SK-N-SH treated with all-trans-retinoic acid at 6 μM for 48 hours (cell line): ENCODE measurements around the gene TUBB2A.
"Not testable (repeated sequence)": the region's sequence is repeated elsewhere in the genome, so short reads cannot be mapped to it uniquely, and the experiment has no call there.

Experiments
- ATAC-seq: fragments of 200-7000 bp; cut with Tn5 transposase; 3 replicates; pipeline ENCODE4 v1.9.1; 2020; ENCODE audit warnings: mild to moderate bottlenecking, moderate library complexity
- BACH2 ChIP-seq: fragments of 250-450 bp; sonication (Bioruptor Pico); IDR thresholded peaks from 2 replicates; pipeline ENCODE4 v1.9.0; 2021; ENCODE audit warnings: mild to moderate bottlenecking, borderline replicate concordance
- CSDC2 ChIP-seq: fragments of 250-450 bp; sonication (Bioruptor Pico); IDR thresholded peaks from 2 replicates; pipeline ENCODE4 v1.5.0; 2020; ENCODE audit warnings: mild to moderate bottlenecking, moderate library complexity
- ESRRG ChIP-seq: fragments of 250-450 bp; sonication (Bioruptor Pico); IDR thresholded peaks from 2 replicates; pipeline ENCODE4 v1.6.1; 2021; ENCODE audit warnings: mild to moderate bottlenecking
- GLIS3 ChIP-seq: fragments of 250-450 bp; sonication (Bioruptor Pico); IDR thresholded peaks from 2 replicates; pipeline ENCODE4 v1.5.0; 2020; ENCODE audit warnings: mild to moderate bottlenecking, moderate library complexity
- ISL1 ChIP-seq: fragments of 250-450 bp; sonication (Bioruptor Pico); IDR thresholded peaks from 2 replicates; pipeline ENCODE4 v2.1.2; 2022; ENCODE audit warnings: mild to moderate bottlenecking, moderate library complexity
- PPARA ChIP-seq: fragments of 250-450 bp; sonication (Bioruptor Pico); IDR thresholded peaks from 2 replicates; pipeline ENCODE4 v1.5.0; 2020; ENCODE audit warnings: mild to moderate bottlenecking, borderline replicate concordance
- SNAI2 ChIP-seq: fragments of 250-450 bp; sonication (Bioruptor Pico); IDR thresholded peaks from 2 replicates; pipeline ENCODE4 v1.5.0; 2020; ENCODE audit warnings: mild to moderate bottlenecking, moderate library complexity
- TCF4 ChIP-seq: fragments of 250-450 bp; sonication (Bioruptor Pico); IDR thresholded peaks from 2 replicates; pipeline ENCODE4 v1.8.0; 2021; ENCODE audit warnings: mild to moderate bottlenecking, moderate library complexity, borderline replicate concordance
- TOX ChIP-seq: fragments of 250-450 bp; sonication (Bioruptor Pico); IDR thresholded peaks from 2 replicates; pipeline ENCODE4 v1.8.0; 2021; ENCODE audit warnings: mild to moderate bottlenecking, moderate library complexity, borderline replicate concordance
- ZC3H10 ChIP-seq: fragments of 250-450 bp; sonication (Bioruptor Pico); IDR thresholded peaks from 2 replicates; pipeline ENCODE4 v1.5.1; 2021; ENCODE audit warnings: mild to moderate bottlenecking, moderate library complexity
- ZFP3 ChIP-seq: fragments of 250-450 bp; sonication (Bioruptor Pico); IDR thresholded peaks from 2 replicates; pipeline ENCODE4 v1.5.0; 2020; ENCODE audit warnings: mild to moderate bottlenecking, moderate library complexity
- ZFP30 ChIP-seq: fragments of 450-650 bp; formaldehyde crosslinking; IDR thresholded peaks from 2 replicates; pipeline ENCODE4 v1.5.0; 2022; ENCODE audit warnings: mild to moderate bottlenecking, moderate library complexity
- ZNF565 ChIP-seq: fragments of 450-650 bp; formaldehyde crosslinking; conservative IDR thresholded peaks from 2 replicates; pipeline ENCODE4 v1.5.0; 2020; ENCODE audit warnings: low read depth, mild to moderate bottlenecking, moderate library complexity
- ZNF70 ChIP-seq: fragments of 450-650 bp; formaldehyde crosslinking; IDR thresholded peaks from 2 replicates; pipeline ENCODE4 v1.5.0; 2020; ENCODE audit warnings: mild to moderate bottlenecking, moderate library complexity
- ZNF8 ChIP-seq: fragments of 450-650 bp; formaldehyde crosslinking; IDR thresholded peaks from 2 replicates; pipeline ENCODE4 v1.5.0; 2020; ENCODE audit warnings: mild to moderate bottlenecking, moderate library complexity
- TF ChIP-seq, protein P1 (sequence below): fragments of 250-450 bp; sonication (Bioruptor Pico); IDR thresholded peaks from 2 replicates; pipeline ENCODE4 v1.8.0; 2020; ENCODE audit warnings: mild to moderate bottlenecking, moderate library complexity, borderline replicate concordance
- TF ChIP-seq, protein P2 (sequence below): fragments of 250-450 bp; sonication (Bioruptor Pico); IDR thresholded peaks from 2 replicates; pipeline ENCODE4 v1.5.1; 2020; ENCODE audit warnings: low read depth, mild to moderate bottlenecking, moderate library complexity
- TF ChIP-seq, protein P3 (sequence below): fragments of 250-450 bp; sonication (Bioruptor Pico); IDR thresholded peaks from 2 replicates; pipeline ENCODE4 v1.5.0; 2020; ENCODE audit warnings: mild to moderate bottlenecking, moderate library complexity
- TF ChIP-seq, protein P4 (sequence below): fragments of 250-450 bp; sonication (Bioruptor Pico); IDR thresholded peaks from 2 replicates; pipeline ENCODE4 v1.5.1; 2021; ENCODE audit warnings: mild to moderate bottlenecking, moderate library complexity
- TF ChIP-seq, protein P5 (sequence below): fragments of 250-450 bp; sonication (Bioruptor Pico); IDR thresholded peaks from 2 replicates; pipeline ENCODE4 v1.8.0; 2021; ENCODE audit warnings: low read depth, mild to moderate bottlenecking, moderate library complexity, borderline replicate concordance

TUBB2A gene

DNA sequence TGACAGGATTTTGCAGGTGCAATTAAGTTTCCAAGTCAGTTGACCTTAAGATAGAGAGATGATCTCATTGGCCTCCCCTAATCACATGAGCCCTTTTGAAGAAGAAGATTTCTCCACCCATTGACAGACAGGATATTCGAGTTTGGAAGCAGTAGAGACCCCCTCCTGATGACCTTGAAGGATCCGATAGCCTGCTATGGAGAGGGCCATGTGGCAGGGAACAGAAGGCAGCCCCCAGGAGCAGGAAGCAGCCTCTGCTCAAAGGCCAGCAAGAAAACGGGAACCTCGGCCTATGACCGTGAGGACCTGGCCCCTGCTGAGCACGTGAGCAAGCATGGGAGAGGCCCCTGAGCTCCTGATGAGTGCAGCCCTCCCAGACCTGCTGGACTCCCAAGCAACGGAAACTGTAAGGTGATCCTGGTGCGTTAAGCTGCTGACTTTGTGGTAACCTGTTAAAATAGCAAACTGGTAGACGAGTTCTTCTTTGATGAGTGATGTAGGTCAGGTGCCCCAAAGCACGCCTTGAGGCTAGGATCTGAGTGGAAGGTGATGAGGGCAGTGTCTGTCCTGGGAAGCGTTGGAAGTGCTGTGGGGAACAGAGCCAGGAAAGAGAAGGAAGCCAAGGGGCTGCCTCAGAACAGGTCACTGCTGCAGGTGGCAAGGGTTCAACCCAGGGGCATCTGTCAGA, 18.5 kb upstream of the TUBB2A start:
- TF ChIP-seq TCF4 (CRISPR knock-in tag): no peak
- no peak for TF ChIP-seq ZFP30 (CRISPR knock-in tag)
- no peak for TF ChIP-seq PPARA (CRISPR knock-in tag)
- TF ChIP-seq BACH2: no peak
- no peak for TF ChIP-seq ZNF8 (CRISPR knock-in tag)
- TF ChIP-seq ISL1 (CRISPR knock-in tag): no peak
- TF ChIP-seq, protein P1, sequence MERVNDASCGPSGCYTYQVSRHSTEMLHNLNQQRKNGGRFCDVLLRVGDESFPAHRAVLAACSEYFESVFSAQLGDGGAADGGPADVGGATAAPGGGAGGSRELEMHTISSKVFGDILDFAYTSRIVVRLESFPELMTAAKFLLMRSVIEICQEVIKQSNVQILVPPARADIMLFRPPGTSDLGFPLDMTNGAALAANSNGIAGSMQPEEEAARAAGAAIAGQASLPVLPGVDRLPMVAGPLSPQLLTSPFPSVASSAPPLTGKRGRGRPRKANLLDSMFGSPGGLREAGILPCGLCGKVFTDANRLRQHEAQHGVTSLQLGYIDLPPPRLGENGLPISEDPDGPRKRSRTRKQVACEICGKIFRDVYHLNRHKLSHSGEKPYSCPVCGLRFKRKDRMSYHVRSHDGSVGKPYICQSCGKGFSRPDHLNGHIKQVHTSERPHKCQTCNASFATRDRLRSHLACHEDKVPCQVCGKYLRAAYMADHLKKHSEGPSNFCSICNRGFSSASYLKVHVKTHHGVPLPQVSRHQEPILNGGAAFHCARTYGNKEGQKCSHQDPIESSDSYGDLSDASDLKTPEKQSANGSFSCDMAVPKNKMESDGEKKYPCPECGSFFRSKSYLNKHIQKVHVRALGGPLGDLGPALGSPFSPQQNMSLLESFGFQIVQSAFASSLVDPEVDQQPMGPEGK (CRISPR knock-in tag): no peak
- TF ChIP-seq ZNF565 (CRISPR knock-in tag): no peak
- TF ChIP-seq ZFP3 (CRISPR knock-in tag): no peak
- TF ChIP-seq, protein P2, sequence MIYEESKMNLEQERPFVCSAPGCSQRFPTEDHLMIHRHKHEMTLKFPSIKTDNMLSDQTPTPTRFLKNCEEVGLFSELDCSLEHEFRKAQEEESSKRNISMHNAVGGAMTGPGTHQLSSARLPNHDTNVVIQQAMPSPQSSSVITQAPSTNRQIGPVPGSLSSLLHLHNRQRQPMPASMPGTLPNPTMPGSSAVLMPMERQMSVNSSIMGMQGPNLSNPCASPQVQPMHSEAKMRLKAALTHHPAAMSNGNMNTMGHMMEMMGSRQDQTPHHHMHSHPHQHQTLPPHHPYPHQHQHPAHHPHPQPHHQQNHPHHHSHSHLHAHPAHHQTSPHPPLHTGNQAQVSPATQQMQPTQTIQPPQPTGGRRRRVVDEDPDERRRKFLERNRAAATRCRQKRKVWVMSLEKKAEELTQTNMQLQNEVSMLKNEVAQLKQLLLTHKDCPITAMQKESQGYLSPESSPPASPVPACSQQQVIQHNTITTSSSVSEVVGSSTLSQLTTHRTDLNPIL (CRISPR knock-in tag): no peak
- TF ChIP-seq SNAI2: no peak
- no peak for TF ChIP-seq TOX (CRISPR knock-in tag)
- TF ChIP-seq, protein P3, sequence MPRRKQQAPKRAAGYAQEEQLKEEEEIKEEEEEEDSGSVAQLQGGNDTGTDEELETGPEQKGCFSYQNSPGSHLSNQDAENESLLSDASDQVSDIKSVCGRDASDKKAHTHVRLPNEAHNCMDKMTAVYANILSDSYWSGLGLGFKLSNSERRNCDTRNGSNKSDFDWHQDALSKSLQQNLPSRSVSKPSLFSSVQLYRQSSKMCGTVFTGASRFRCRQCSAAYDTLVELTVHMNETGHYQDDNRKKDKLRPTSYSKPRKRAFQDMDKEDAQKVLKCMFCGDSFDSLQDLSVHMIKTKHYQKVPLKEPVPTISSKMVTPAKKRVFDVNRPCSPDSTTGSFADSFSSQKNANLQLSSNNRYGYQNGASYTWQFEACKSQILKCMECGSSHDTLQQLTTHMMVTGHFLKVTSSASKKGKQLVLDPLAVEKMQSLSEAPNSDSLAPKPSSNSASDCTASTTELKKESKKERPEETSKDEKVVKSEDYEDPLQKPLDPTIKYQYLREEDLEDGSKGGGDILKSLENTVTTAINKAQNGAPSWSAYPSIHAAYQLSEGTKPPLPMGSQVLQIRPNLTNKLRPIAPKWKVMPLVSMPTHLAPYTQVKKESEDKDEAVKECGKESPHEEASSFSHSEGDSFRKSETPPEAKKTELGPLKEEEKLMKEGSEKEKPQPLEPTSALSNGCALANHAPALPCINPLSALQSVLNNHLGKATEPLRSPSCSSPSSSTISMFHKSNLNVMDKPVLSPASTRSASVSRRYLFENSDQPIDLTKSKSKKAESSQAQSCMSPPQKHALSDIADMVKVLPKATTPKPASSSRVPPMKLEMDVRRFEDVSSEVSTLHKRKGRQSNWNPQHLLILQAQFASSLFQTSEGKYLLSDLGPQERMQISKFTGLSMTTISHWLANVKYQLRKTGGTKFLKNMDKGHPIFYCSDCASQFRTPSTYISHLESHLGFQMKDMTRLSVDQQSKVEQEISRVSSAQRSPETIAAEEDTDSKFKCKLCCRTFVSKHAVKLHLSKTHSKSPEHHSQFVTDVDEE (CRISPR knock-in tag): no peak
- TF ChIP-seq, protein P4, sequence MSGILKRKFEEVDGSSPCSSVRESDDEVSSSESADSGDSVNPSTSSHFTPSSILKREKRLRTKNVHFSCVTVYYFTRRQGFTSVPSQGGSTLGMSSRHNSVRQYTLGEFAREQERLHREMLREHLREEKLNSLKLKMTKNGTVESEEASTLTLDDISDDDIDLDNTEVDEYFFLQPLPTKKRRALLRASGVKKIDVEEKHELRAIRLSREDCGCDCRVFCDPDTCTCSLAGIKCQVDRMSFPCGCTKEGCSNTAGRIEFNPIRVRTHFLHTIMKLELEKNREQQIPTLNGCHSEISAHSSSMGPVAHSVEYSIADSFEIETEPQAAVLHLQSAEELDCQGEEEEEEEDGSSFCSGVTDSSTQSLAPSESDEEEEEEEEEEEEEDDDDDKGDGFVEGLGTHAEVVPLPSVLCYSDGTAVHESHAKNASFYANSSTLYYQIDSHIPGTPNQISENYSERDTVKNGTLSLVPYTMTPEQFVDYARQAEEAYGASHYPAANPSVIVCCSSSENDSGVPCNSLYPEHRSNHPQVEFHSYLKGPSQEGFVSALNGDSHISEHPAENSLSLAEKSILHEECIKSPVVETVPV (CRISPR knock-in tag): no peak
- no peak for TF ChIP-seq ZNF70
- TF ChIP-seq ESRRG (CRISPR knock-in tag): no peak
- TF ChIP-seq, protein P5, sequence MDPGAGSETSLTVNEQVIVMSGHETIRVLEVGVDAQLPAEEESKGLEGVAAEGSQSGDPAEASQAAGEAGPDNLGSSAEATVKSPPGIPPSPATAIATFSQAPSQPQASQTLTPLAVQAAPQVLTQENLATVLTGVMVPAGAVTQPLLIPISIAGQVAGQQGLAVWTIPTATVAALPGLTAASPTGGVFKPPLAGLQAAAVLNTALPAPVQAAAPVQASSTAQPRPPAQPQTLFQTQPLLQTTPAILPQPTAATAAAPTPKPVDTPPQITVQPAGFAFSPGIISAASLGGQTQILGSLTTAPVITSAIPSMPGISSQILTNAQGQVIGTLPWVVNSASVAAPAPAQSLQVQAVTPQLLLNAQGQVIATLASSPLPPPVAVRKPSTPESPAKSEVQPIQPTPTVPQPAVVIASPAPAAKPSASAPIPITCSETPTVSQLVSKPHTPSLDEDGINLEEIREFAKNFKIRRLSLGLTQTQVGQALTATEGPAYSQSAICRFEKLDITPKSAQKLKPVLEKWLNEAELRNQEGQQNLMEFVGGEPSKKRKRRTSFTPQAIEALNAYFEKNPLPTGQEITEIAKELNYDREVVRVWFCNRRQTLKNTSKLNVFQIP (CRISPR knock-in tag): no peak
- TF ChIP-seq CSDC2 (CRISPR knock-in tag): no peak
- no peak for TF ChIP-seq GLIS3 (CRISPR knock-in tag)
- TF ChIP-seq ZC3H10 (CRISPR knock-in tag): no peak
- no peak for ATAC-seq

DNA sequence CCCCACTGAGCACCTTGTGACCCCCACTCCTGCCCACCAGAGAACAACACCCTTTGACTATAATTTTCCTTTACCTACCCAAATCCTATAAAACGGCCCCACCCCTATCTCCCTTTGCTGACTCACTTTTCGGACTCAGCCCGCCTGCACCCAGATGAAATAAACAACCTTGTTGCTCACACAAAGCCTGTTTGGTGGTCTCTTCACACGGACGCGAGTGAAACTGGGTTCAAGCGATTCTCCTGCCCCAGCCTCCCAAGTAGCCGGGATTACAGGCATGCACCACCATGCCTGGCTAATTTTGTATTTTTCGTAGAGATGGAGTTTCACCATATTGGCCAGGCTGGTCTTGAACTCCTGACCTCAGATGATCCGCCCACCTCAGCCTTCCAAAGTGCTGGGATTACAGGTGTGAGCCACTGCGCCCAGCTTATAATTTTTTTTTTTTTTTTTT, 16.3 kb upstream of the TUBB2A start:
- ATAC-seq: not testable (repeated sequence)

DNA sequence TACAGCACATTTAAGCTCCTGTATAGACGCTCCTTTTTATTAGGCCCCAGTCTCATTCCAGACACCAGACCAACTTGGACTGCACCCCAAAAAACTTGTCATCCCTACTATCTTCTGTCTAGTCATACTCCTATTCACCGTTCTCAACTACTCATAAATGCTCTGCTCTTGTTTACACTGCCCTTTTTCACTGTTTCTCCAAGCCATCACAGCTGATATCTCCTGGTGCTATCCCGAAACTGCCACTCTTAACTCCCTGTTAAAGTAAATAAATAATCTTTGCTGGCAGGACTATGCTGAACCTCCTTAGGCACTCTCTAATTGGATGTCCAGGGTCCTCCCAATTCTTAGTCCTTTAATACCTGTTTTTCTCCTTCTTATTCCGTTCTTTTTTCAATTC, 15.4 kb upstream of the TUBB2A start:
- not testable (repeated sequence) for ATAC-seq

DNA sequence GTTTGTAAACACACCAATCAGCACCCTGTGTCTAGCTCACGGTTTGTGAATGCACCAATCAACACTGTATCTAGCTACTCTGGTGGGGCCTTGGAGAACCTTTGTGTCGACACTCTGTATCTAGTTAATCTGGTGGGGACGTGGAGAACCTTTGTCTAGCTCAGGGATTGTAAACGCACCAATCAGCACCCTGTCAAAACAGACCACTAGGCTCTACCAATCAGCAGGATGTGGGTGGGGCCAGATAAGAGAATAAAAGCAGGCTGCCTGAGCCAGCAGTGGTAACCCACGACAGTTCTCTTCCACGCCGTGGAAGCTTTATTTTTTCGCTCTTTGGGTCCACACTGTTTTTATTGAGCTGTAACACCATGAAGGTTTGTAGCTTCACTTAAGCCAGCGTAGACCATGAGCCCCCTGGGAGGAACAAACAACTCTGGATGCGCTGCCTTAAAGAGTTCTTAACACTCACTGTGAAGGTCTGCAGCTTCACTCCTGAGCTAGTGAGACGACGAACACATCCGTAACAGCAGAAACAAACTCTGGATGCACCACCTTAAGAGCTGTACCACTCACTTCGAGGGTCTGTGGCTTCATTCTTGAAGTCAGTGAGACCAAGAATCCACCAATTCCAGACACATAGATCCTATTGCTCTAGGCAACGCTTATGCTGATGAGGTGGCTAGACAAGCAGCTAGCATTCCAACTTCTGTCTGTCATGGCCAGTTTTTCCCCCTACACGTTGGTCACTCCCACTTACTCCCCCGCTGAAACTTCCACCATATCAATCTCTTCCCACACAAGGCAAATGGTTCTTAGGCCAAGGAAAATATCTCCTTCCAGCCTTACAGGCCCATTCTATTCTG, 14.2 kb upstream of the TUBB2A start:
- ATAC-seq: not testable (repeated sequence)

DNA sequence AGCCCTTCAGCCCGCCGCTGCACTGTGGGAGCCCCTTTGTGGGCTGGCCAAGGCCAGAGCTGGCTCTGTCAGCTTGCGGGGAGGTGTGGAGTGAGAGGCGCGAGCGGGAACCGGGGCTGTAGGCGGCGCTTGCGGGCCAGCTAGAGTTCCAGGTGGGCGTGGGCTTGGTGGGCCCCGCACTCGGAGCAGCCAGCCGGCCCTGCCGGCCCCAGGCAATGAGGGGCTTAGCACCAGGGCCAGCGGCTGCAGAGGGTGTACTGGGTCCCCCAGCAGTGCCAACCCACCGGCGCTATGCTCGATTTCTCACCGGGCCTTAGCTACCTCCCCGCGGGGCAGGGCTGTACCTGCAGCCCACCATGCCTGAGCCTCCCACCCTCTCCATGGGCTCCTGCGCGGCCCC, 13.3 kb upstream of the TUBB2A start:
- ATAC-seq: not testable (repeated sequence)

DNA sequence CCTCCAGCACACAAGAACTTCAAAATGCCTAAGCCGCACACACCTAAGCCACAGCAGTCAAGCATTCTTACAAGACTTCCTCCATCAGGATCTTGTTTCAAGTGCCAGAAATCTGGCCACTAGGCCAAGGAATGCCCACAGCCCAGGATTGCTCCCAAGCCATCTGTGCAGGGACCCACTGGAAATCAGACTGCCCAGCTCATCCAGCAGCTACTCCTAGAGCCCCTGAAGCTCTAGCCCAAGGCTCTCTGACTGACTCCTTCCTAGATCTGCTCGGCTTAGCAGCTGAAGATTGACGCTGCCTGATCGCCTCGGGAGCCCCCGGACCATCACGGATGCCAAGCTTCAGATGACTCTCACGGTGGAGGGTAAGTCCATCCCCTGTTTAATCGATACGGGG, 10.7 kb upstream of the TUBB2A start:
- ATAC-seq: not testable (repeated sequence)

DNA sequence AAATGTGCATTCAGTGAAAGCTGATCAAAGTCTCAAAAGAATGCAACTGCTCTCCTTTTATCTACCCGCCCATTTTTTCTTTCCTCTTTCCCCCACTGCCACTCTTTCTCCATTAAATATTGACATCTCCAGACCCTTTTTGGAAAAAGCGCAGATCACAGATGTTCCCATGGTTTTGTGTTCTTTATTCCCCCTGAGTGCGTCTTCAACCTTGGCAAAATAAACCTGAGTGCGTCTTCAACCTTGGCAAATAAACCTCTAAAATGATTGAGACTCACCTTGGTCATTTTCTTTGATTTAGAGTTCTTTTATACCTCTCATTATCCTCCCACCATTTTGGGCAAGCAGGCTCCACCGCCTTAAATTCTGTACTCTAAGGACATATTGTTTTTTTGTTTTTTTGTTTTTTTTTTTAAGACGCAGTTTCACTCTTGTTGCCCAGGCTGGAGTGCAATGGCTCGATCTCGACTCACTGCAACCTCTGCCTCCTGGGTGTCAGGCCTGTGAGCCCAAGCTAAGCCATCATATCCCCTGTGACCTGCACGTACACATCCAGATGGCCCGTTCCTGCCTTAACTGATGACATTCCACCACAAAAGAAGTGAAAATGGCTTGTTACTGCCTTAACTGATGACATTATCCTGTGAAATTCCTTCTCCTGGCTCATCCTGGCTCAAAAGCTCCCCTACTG, 9.3 kb upstream of the TUBB2A start:
- ATAC-seq: not testable (repeated sequence)
